DND-41 (cell line): Measurements from ENCODE around the gene RAD23A.

Source experiments
- ATAC-seq: fragments of 200-7000 bp; cut with Tn5 transposase; 3 replicates; pipeline ENCODE4 v1.9.1; 2021; ENCODE audit warnings: low read depth; ENCODE audit not compliant: insufficient read depth
- DNase-seq: peaks from one replicate; pipeline ENCODE4 v3.0.0-alpha.2; 2020
- H2AFZ ChIP-seq: 2 replicates; pipeline ENCODE4 v1.6.0; 2012; ENCODE audit warnings: low read depth, low read length
- H3K27ac ChIP-seq: 2 replicates; pipeline ENCODE4 v1.5.1; 2012; ENCODE audit warnings: low read length, inconsistent platforms
- H3K27me3 ChIP-seq: fragments of 200-600 bp; sonication (generic); 2 replicates; pipeline ENCODE4 v1.6.0; 2012; ENCODE audit warnings: low read length, mild to moderate bottlenecking, inconsistent platforms; ENCODE audit not compliant: insufficient read depth, poor library complexity
- H3K36me3 ChIP-seq: 2 replicates; pipeline ENCODE4 v1.5.1; 2012; ENCODE audit warnings: low read length, inconsistent platforms; ENCODE audit not compliant: insufficient read depth
- H3K4me1 ChIP-seq: 2 replicates; pipeline ENCODE4 v1.5.1; 2012; ENCODE audit warnings: mild to moderate bottlenecking, low read length; ENCODE audit not compliant: insufficient read depth
- H3K4me2 ChIP-seq: 2 replicates; pipeline ENCODE4 v1.6.0; 2012; ENCODE audit warnings: mild to moderate bottlenecking, moderate library complexity, low read length, inconsistent platforms; ENCODE audit not compliant: insufficient read depth
- H3K4me3 ChIP-seq, 2 experiments: fragments of 200-600 bp in 1 of 2; shearing (Covaris generic) in 1 of 2; 2 replicates each; pipeline ENCODE4 v1.5.1; 2012 to 2016; ENCODE audit warnings: inconsistent platforms in 2 of 2, low read length in 2 of 2, mild to moderate bottlenecking in 2 of 2, low read depth in 1 of 2, moderate library complexity in 1 of 2
- H3K79me2 ChIP-seq: 2 replicates; pipeline ENCODE4 v1.6.0; 2012; ENCODE audit warnings: low read length, inconsistent platforms; ENCODE audit not compliant: insufficient read depth
- H3K9ac ChIP-seq: 2 replicates; pipeline ENCODE4 v1.6.0; 2012; ENCODE audit warnings: low read depth, mild to moderate bottlenecking, inconsistent platforms, low read length, moderate library complexity
- H3K9me3 ChIP-seq: 2 replicates; pipeline ENCODE4 v1.5.1; 2012; ENCODE audit warnings: low read length, moderate library complexity, mild to moderate bottlenecking, inconsistent platforms; ENCODE audit not compliant: insufficient read depth, severe bottlenecking
- H4K20me1 ChIP-seq: 2 replicates; pipeline ENCODE4 v1.6.0; 2012; ENCODE audit warnings: low read length; ENCODE audit not compliant: insufficient read depth
- CTCF ChIP-seq: IDR thresholded peaks from 2 replicates; pipeline ENCODE4 v1.5.1; 2012; ENCODE audit warnings: borderline replicate concordance, low read length, moderate library complexity, mild to moderate bottlenecking; ENCODE audit not compliant: poor library complexity, severe bottlenecking; ENCODE audit errors: extremely low read depth
- EZH2 ChIP-seq: IDR thresholded peaks from 3 replicates; pipeline ENCODE4 v1.6.1; 2012; ENCODE audit warnings: borderline replicate concordance, low read depth, mild to moderate bottlenecking, moderate library complexity, low read length, inconsistent platforms; ENCODE audit not compliant: severe bottlenecking

Gene RAD23A

DNA sequence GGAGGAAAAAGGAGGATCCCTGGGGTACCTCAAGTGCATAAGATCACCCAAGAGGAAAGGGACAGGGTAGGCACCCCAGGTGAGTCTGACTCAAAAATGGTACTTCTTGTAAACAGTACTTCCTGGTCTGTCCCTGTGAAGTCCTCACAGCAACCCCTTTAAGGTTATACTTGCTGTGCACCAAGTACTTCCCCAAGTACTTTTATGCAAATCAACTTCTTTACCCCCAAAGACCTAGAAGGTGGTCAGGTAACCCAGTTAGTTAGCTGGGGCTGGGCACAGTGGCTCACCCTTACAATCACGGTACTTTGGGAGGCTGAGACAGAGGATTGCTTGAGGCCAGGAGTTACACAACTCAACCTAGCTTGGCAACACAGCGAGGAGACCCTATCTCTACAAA, 4.8 kb upstream of the RAD23A start:
- DNase-seq: no peak
- Histone ChIP-seq H3K4me2 (peak overlapping the region; percentile 78), H3K4me1 (peaks cover 77% of the 10 kb centered on the region), H3K4me3 (peak overlapping the region in 1 of 2 experiments; percentile 77; a peak in 3 of 4 replicates), H2AFZ (no peak overlapping the region), H3K9me3 (no peaks in the 10 kb centered on the region), H3K79me2 (peaks cover 55% of the 10 kb centered on the region), H3K36me3 (peaks cover 64% of the 10 kb centered on the region), H3K27me3 (no peaks in the 10 kb centered on the region), H3K9ac (peak overlapping the region; percentile 93), H4K20me1 (peaks cover 37% of the 10 kb centered on the region), H3K27ac (peak overlapping the region; percentile 88)
- ATAC-seq: no peak
- TF ChIP-seq EZH2 (no peak), CTCF (no peak)

GRCh38 chr19:12943437-12944044, 2.1 kb upstream of the RAD23A start:
- Histone ChIP-seq H3K9ac (peak overlapping the region; percentile 10; the same call in 1 of the 2 replicates), H3K27ac (peak overlapping the region; percentile 20; the same call in 1 of the 2 replicates), H3K9me3 (no peaks in the 10 kb centered on the region), H3K27me3 (no peaks in the 10 kb centered on the region), H4K20me1 (peaks cover 57% of the 10 kb centered on the region), H3K4me1 (peaks cover 76% of the 10 kb centered on the region), H3K79me2 (peaks cover 80% of the 10 kb centered on the region), H3K4me3 (no peak overlapping the region), H2AFZ (no peak overlapping the region), H3K36me3 (peaks cover 87% of the 10 kb centered on the region), H3K4me2 (peak overlapping the region; percentile 46; the same call in 1 of the 2 replicates)
- TF ChIP-seq CTCF: no peak
- ATAC-seq (no peak), DNase-seq (no peak)

DNA sequence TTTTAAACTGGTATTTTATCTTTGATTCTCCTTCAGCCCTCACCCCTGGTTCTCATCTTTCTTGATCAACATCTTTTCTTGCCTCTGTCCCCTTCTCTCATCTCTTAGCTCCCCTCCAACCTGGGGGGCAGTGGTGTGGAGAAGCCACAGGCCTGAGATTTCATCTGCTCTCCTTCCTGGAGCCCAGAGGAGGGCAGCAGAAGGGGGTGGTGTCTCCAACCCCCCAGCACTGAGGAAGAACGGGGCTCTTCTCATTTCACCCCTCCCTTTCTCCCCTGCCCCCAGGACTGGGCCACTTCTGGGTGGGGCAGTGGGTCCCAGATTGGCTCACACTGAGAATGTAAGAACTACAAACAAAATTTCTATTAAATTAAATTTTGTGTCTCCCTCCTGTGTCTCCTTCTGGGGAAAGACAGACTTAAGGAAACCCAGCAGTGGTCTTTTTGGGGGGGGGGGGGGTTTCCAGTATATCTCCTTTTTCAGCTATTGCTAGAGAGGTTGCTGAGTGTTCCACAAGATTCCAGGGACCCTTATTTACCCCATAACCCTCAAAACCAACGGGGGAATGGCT, 1.5 kb upstream of the RAD23A start:
- H2AFZ ChIP-seq: no peak overlapping the region
- peaks cover 87% of the 10 kb centered on the region for H3K36me3 ChIP-seq
- H3K4me3 ChIP-seq: no peak overlapping the region
- H4K20me1 ChIP-seq: peaks cover 56% of the 10 kb centered on the region
- H3K9ac ChIP-seq: no peak overlapping the region; the same call in 1 of the 2 replicates
- H3K9me3 ChIP-seq: no peaks in the 10 kb centered on the region
- H3K79me2 ChIP-seq: peaks cover 80% of the 10 kb centered on the region
- H3K4me1 ChIP-seq: peaks cover 82% of the 10 kb centered on the region
- peak overlapping the region; percentile 10; the same call in 1 of the 2 replicates for H3K4me2 ChIP-seq
- no peak for TF ChIP-seq CTCF
- no peak for TF ChIP-seq EZH2
- H3K27ac ChIP-seq: no peak overlapping the region
- no peak for DNase-seq
- no peak for ATAC-seq
- H3K27me3 ChIP-seq: no peaks in the 10 kb centered on the region
